H9 (cell line): ENCODE results near the gene OR11G2. TPM values are rescaled to one million over a fixed set of nuclear protein-coding genes. Genes with fewer than 3 reads are reported as not detected.

ENCODE experiments used
- DNase-seq: peaks from one replicate; pipeline ENCODE4 v3.0.0-alpha.2; 2017
- H2AFZ ChIP-seq: one replicate; pipeline ENCODE4 v1.6.1; 2013; ENCODE audit warnings: mild to moderate bottlenecking, low read length, control low read depth, moderate library complexity
- H2AK5ac ChIP-seq: 2 replicates; pipeline ENCODE4 v1.6.1; 2013; ENCODE audit warnings: low read length, control low read depth, mixed read lengths; ENCODE audit not compliant: insufficient read length
- H2BK120ac ChIP-seq: one replicate; pipeline ENCODE4 v1.6.1; 2013; ENCODE audit warnings: low read depth, mild to moderate bottlenecking, low read length, control low read depth, inconsistent platforms; ENCODE audit not compliant: poor library complexity, severe bottlenecking
- H2BK12ac ChIP-seq: 2 replicates; pipeline ENCODE4 v1.6.1; 2013; ENCODE audit warnings: low read length, control low read depth, mixed read lengths, low read depth; ENCODE audit not compliant: insufficient read length
- H2BK15ac ChIP-seq: 2 replicates; pipeline ENCODE4 v1.6.1; 2013; ENCODE audit warnings: low read depth, low read length, control low read depth
- H2BK20ac ChIP-seq: one replicate; pipeline ENCODE4 v1.6.1; 2013; ENCODE audit warnings: low read depth, mild to moderate bottlenecking, low read length, control low read depth, inconsistent platforms; ENCODE audit not compliant: poor library complexity, severe bottlenecking
- H2BK5ac ChIP-seq: 2 replicates; pipeline ENCODE4 v1.6.1; 2013; ENCODE audit warnings: low read length, control low read depth, mixed read lengths; ENCODE audit not compliant: insufficient read length
- H3K14ac ChIP-seq: 2 replicates; pipeline ENCODE4 v1.6.1; 2013; ENCODE audit warnings: low read length, control low read depth; ENCODE audit not compliant: insufficient read depth
- H3K18ac ChIP-seq: 2 replicates; pipeline ENCODE4 v1.6.1; 2013; ENCODE audit warnings: low read depth, mild to moderate bottlenecking, mixed read lengths, low read length, control low read depth; ENCODE audit not compliant: insufficient read length
- H3K23ac ChIP-seq: 2 replicates; pipeline ENCODE4 v1.6.1; 2013; ENCODE audit warnings: low read length, control low read depth, mixed read lengths, low read depth; ENCODE audit not compliant: insufficient read length
- H3K23me2 ChIP-seq: 2 replicates; pipeline ENCODE4 v1.6.1; 2013; ENCODE audit warnings: low read depth, mild to moderate bottlenecking, mixed read lengths, low read length, control low read depth; ENCODE audit not compliant: insufficient read length, poor library complexity, severe bottlenecking
- H3K27ac ChIP-seq: 2 replicates; pipeline ENCODE4 v1.5.1; 2013; ENCODE audit warnings: low read length, control low read depth, mixed read lengths, low read depth; ENCODE audit not compliant: insufficient read length
- H3K27me3 ChIP-seq: 2 replicates; pipeline ENCODE4 v1.6.1; 2013; ENCODE audit warnings: low read length, control low read depth, inconsistent platforms; ENCODE audit not compliant: insufficient read depth
- H3K4ac ChIP-seq: 2 replicates; pipeline ENCODE4 v1.6.1; 2013; ENCODE audit warnings: low read depth, mild to moderate bottlenecking, control low read depth, inconsistent platforms, low read length, moderate library complexity
- H3K4me1 ChIP-seq: 2 replicates; pipeline ENCODE4 v1.6.1; 2013; ENCODE audit warnings: low read length, control low read depth, inconsistent platforms; ENCODE audit not compliant: insufficient read depth
- H3K4me2 ChIP-seq: 2 replicates; pipeline ENCODE4 v1.6.1; 2013; ENCODE audit warnings: low read length, control low read depth, mixed read lengths; ENCODE audit not compliant: insufficient read length, insufficient read depth
- H3K56ac ChIP-seq: 2 replicates; pipeline ENCODE4 v1.6.1; 2013; ENCODE audit warnings: low read depth, mild to moderate bottlenecking, mixed read lengths, low read length, control low read depth; ENCODE audit not compliant: insufficient read length
- H3K79me1 ChIP-seq: 2 replicates; pipeline ENCODE4 v1.6.1; 2013; ENCODE audit warnings: low read depth, mild to moderate bottlenecking, moderate library complexity, low read length, control low read depth, inconsistent platforms; ENCODE audit not compliant: insufficient read depth, poor library complexity, severe bottlenecking
- H3K79me2 ChIP-seq: 2 replicates; pipeline ENCODE4 v1.6.1; 2013; ENCODE audit warnings: low read length, control low read depth, inconsistent platforms; ENCODE audit not compliant: insufficient read depth
- H3K9ac ChIP-seq: 2 replicates; pipeline ENCODE4 v1.6.1; 2013; ENCODE audit warnings: low read length, control low read depth, mixed read lengths; ENCODE audit not compliant: insufficient read length; ENCODE audit errors: extremely low read depth
- H3K9me3 ChIP-seq: one replicate; pipeline ENCODE4 v1.6.1; 2013; ENCODE audit warnings: low read depth, low read length, inconsistent platforms; ENCODE audit not compliant: control insufficient read depth
- H3T11ph ChIP-seq: one replicate; pipeline ENCODE4 v1.6.1; 2013; ENCODE audit warnings: mild to moderate bottlenecking, low read length, control low read depth, inconsistent platforms
- H4K20me1 ChIP-seq: one replicate; pipeline ENCODE4 v1.6.1; 2013; ENCODE audit not compliant: control insufficient read depth, insufficient read length, insufficient read depth
- H4K5ac ChIP-seq: 2 replicates; pipeline ENCODE4 v1.6.1; 2013; ENCODE audit warnings: low read depth, mild to moderate bottlenecking, mixed read lengths, low read length, control low read depth; ENCODE audit not compliant: insufficient read length
- H4K8ac ChIP-seq: replicated peaks from 2 replicates; pipeline ENCODE4 v1.6.1; 2013; ENCODE audit warnings: low read length, control low read depth, mixed read lengths, low read depth; ENCODE audit not compliant: insufficient read length
- H4K91ac ChIP-seq: 2 replicates; pipeline ENCODE4 v1.6.1; 2013; ENCODE audit warnings: low read depth, mild to moderate bottlenecking, moderate library complexity, mixed read lengths, low read length, control low read depth; ENCODE audit not compliant: insufficient read length
- H3K27ac Mint-ChIP-seq, 3 experiments: 2 replicates in 2 of 3; 3 replicates in 1 of 3; pipeline ENCODE4 v1.8.0; 2020 to 2021; ENCODE audit warnings: mixed read lengths in 3 of 3, mild to moderate bottlenecking in 1 of 3, moderate library complexity in 1 of 3
- H3K27me3 Mint-ChIP-seq: 2 replicates; pipeline ENCODE4 v1.8.0; 2021; ENCODE audit warnings: low read depth, mild to moderate bottlenecking, moderate library complexity, mixed read lengths
- H3K36me3 Mint-ChIP-seq, 3 experiments: 2 replicates in 2 of 3; 3 replicates in 1 of 3; pipeline ENCODE4 v1.8.0; 2020 to 2021; ENCODE audit warnings: low read depth in 3 of 3, mixed read lengths in 3 of 3; ENCODE audit not compliant: insufficient read depth in 1 of 3
- H3K4me1 Mint-ChIP-seq, 2 experiments: 2 replicates each; pipeline ENCODE4 v1.8.0; 2020; ENCODE audit warnings: mixed read lengths in 2 of 2
- H3K4me3 Mint-ChIP-seq, 2 experiments: 2 replicates in 1 of 2; 3 replicates in 1 of 2; pipeline ENCODE4 v1.8.0; 2020 to 2021; ENCODE audit warnings: mild to moderate bottlenecking in 2 of 2, mixed read lengths in 2 of 2, moderate library complexity in 1 of 2
- H3K9me3 Mint-ChIP-seq, 2 experiments: 2 replicates in 1 of 2; 3 replicates in 1 of 2; pipeline ENCODE4 v1.8.0; 2020; ENCODE audit warnings: mild to moderate bottlenecking in 2 of 2, mixed read lengths in 2 of 2, moderate library complexity in 1 of 2
- WGBS: extraction: QIAGEN DNeasy Blood & Tissue Kit; methylation state at CpG from one replicate; pipeline ENCODE4 v1.1.7; 2013; ENCODE audit warnings: missing lambda C conversion rate, low lambda C conversion rate, mixed read lengths; ENCODE audit not compliant: insufficient read length; ENCODE audit errors: extremely low coverage; 5-methylcytosine and 5-hydroxymethylcytosine counted together
- total RNA-seq: library from RNA; stranded (reverse); gene quantifications from 2 replicates; pipeline ENCODE4 v1.2.1, GENCODE V29; 2021
- TF ChIP-seq, protein P1 (sequence below): fragments of 200-600 bp; sonication (generic); conservative IDR thresholded peaks from 3 replicates; pipeline ENCODE4 v1.8.0; 2021; ENCODE audit warnings: antibody characterized with exemption, mild to moderate bottlenecking

OR11G2 gene
- total RNA-seq, 1 experiment from 2014 or later: not detected

DNA sequence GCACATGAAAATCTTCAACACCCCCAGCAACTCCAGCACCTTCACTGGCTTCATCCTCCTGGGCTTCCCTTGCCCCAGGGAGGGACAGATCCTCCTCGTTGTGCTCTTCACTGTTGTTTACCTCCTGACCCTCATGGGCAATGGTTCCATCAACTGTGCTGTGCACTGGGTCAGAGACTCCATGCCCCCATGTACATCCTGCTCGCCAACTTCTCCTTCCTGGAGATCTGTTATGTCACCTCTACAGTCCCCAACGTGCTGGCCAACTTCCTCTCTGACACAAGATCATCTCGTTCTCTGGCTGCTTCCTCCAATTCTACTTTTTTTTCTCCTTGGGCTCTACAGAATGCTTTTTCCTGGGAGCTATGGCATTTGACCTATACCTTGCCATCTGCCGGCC lies 11.5 kb upstream of the OR11G2 start:
- no peak overlapping the region for H3K18ac ChIP-seq

More for the DNA sequence above, 11.5 kb upstream of the OR11G2 start:
- Histone ChIP-seq H4K20me1 (no peaks in the 10 kb centered on the region), H3K23me2 (no peaks in the 10 kb centered on the region), H3K9me3 (peaks cover 63% of the 10 kb centered on the region), H2BK15ac (no peak overlapping the region), H2BK120ac (no peak overlapping the region), H2AK5ac (no peak overlapping the region), H3T11ph (no peak overlapping the region), H3K79me2 (no peaks in the 10 kb centered on the region), H3K14ac (no peak overlapping the region), H3K23ac (no peak overlapping the region), H3K4me1 (no peaks in the 10 kb centered on the region), H3K4me2 (no peak overlapping the region), H2BK5ac (no peak overlapping the region), H2BK12ac (no peak overlapping the region), H4K5ac (no peak overlapping the region), H2AFZ (no peak overlapping the region), H3K27me3 (no peaks in the 10 kb centered on the region; the same call in 1 of the 2 replicates), H3K27ac (no peak overlapping the region), H3K9ac (no peak overlapping the region), H3K4ac (no peak overlapping the region), H3K79me1 (no peaks in the 10 kb centered on the region), H3K56ac (no peak overlapping the region), H4K8ac (no peak overlapping the region), H4K91ac (no peak overlapping the region), H2BK20ac (no peak overlapping the region)
- no CpG with 5 or more reads among the region's 5 CpGs for WGBS
- Mint-ChIP-seq H3K27me3 (no peaks in the 10 kb centered on the region; the same call in 1 of the 2 replicates), H3K9me3 (peaks cover 91 to 92% of the 10 kb centered on the region in 2 experiments), H3K4me3 (no peak overlapping the region; a peak in 1 of 5 replicates), H3K27ac (no peak overlapping the region), H3K36me3 (peaks cover 0 to 38% (median 9%) of the 10 kb centered on the region in 3 experiments; a peak in 6 of 7 replicates), H3K4me1 (no peaks in the 10 kb centered on the region)
- DNase-seq: no peak
- TF ChIP-seq, protein P1, sequence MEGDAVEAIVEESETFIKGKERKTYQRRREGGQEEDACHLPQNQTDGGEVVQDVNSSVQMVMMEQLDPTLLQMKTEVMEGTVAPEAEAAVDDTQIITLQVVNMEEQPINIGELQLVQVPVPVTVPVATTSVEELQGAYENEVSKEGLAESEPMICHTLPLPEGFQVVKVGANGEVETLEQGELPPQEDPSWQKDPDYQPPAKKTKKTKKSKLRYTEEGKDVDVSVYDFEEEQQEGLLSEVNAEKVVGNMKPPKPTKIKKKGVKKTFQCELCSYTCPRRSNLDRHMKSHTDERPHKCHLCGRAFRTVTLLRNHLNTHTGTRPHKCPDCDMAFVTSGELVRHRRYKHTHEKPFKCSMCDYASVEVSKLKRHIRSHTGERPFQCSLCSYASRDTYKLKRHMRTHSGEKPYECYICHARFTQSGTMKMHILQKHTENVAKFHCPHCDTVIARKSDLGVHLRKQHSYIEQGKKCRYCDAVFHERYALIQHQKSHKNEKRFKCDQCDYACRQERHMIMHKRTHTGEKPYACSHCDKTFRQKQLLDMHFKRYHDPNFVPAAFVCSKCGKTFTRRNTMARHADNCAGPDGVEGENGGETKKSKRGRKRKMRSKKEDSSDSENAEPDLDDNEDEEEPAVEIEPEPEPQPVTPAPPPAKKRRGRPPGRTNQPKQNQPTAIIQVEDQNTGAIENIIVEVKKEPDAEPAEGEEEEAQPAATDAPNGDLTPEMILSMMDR: no peak
